ENCODE data around the gene SDK2.

Gene SDK2

GRCh38 chr17:73304438-73304837 lies 339.8 kb downstream of the SDK2 start:
- TF ChIP-seq SIN3A (IDR thresholded peaks at IDR 0.05; ENCODE audit: borderline replicate concordance, insufficient read depth, low read length) (no peak), FOXP2 (optimal IDR thresholded peaks at IDR 0.05; ENCODE audit: borderline replicate concordance, extremely low read depth, extremely low read length, insufficient read depth) (no peak), REST (IDR thresholded peaks at IDR 0.05; ENCODE audit: insufficient read depth in 1 of 2, low read depth in 2 of 2, low read length in 2 of 2) (no peak), POLR2AphosphoS5 (IDR thresholded peaks at IDR 0.05; ENCODE audit: low read depth, low read length) (no peak), TAF1 (IDR thresholded peaks at IDR 0.05; ENCODE audit: borderline replicate concordance, insufficient read depth, low read length) (no peak)

- no peak for TF ChIP-seq REST (IDR thresholded peaks at IDR 0.05; ENCODE audit: insufficient read depth in 1 of 2, low read depth in 2 of 2, low read length in 2 of 2)
- no peak for TF ChIP-seq TAF1 (IDR thresholded peaks at IDR 0.05; ENCODE audit: borderline replicate concordance, insufficient read depth, low read length)
Observed at GRCh38 chr17:73302189-73302588, 342.1 kb downstream of the SDK2 start.

GRCh38 chr17:73301369-73301768 lies 342.9 kb downstream of the SDK2 start:
- TF ChIP-seq TAF1 (IDR thresholded peaks at IDR 0.05; ENCODE audit: borderline replicate concordance, insufficient read depth, low read length), result no peak
- TF ChIP-seq REST (IDR thresholded peaks at IDR 0.05; ENCODE audit: insufficient read depth in 1 of 2, low read depth in 2 of 2, low read length in 2 of 2), result no peak
- no peak for TF ChIP-seq FOXP2 (optimal IDR thresholded peaks at IDR 0.05; ENCODE audit: borderline replicate concordance, extremely low read depth, extremely low read length, insufficient read depth)
- no peak for TF ChIP-seq POLR2AphosphoS5 (IDR thresholded peaks at IDR 0.05; ENCODE audit: low read depth, low read length)
- TF ChIP-seq SIN3A (IDR thresholded peaks at IDR 0.05; ENCODE audit: borderline replicate concordance, insufficient read depth, low read length), result no peak

DNA sequence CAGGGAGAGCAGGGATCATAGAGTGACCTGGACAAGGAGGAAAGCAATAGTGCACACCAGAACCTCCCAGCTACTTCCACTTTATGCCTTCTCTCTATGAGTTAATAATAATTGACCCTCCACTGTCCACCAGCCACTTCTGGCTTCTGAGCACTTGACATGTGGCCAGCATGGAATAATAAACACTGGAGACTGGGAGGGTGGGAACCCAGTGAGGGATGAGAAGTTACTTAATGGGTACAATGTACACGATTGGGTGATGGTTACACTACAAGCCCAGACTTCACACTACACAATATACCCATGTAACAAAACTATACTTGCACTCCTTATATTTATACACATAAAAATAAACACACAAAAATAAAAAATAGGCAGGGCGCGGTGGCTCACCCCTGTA lies 343.9 kb downstream of the SDK2 start:
- TF ChIP-seq POLR2AphosphoS5 (IDR thresholded peaks at IDR 0.05; ENCODE audit: low read depth, low read length) (no peak), TAF1 (IDR thresholded peaks at IDR 0.05; ENCODE audit: borderline replicate concordance, insufficient read depth, low read length) (no peak), REST (IDR thresholded peaks at IDR 0.05; ENCODE audit: insufficient read depth in 1 of 2, low read depth in 2 of 2, low read length in 2 of 2) (no peak), FOXP2 (optimal IDR thresholded peaks at IDR 0.05; ENCODE audit: borderline replicate concordance, extremely low read depth, extremely low read length, insufficient read depth) (no peak), SIN3A (IDR thresholded peaks at IDR 0.05; ENCODE audit: borderline replicate concordance, insufficient read depth, low read length) (no peak)
